PC-9 (cell line): ENCODE results near the gene ZFP62. TPM values are rescaled to one million over a fixed set of nuclear protein-coding genes. Genes with fewer than 3 reads are reported as not detected.

Source experiments
- BruUV-seq: library from RNA; stranded (reverse); fragments of 400-500 nt; replicated peaks from 2 replicates; lab custom pipeline; 2021; lab: Mats Ljungman, UMichigan
- CTCF ChIA-PET: fragments of 300-600 bp; sonication (Branson Sonifier 250); formaldehyde crosslinking; loops from one replicate; lab custom pipeline; 2022; ENCODE audit warnings: antibody characterized with exemption; lab: Charles Lee
- POLR2A ChIA-PET: fragments of 300-600 bp; sonication (Branson Sonifier 250); formaldehyde crosslinking; loops from one replicate; lab custom pipeline; 2022; ENCODE audit warnings: antibody characterized with exemption; ENCODE audit not compliant: unreplicated experiment; lab: Charles Lee
- DNase-seq, 2 experiments: peaks; one replicate each; pipeline versions ENCODE4 v3.0.0 to v3.0.0-alpha.2; 2015 to 2022; ENCODE audit warnings: mixed read lengths in 1 of 2
- H2AFZ ChIP-seq: fragments of 200-600 bp; sonication (generic); 2 replicates; pipeline ENCODE4 v1.8.1; 2017; ENCODE audit warnings: antibody characterized with exemption
- H3F3A ChIP-seq: fragments of 200-600 bp; sonication (generic); 2 replicates; pipeline ENCODE4 v1.8.1; 2017; ENCODE audit warnings: antibody characterized with exemption, mild to moderate bottlenecking, low read depth; ENCODE audit not compliant: insufficient read depth
- H3K27ac ChIP-seq: fragments of 200-600 bp; sonication (generic); 2 replicates; pipeline ENCODE4 v1.6.1; 2016; ENCODE audit warnings: mixed run types
- H3K27me3 ChIP-seq: fragments of 200-600 bp; sonication (generic); 2 replicates; pipeline ENCODE4 v1.6.1; 2016; ENCODE audit warnings: low read depth, mixed run types; ENCODE audit not compliant: insufficient read depth
- H3K36me3 ChIP-seq: fragments of 200-600 bp; sonication (generic); 2 replicates; pipeline ENCODE4 v1.6.1; 2016; ENCODE audit warnings: low read depth, mixed run types
- H3K4me1 ChIP-seq: fragments of 200-600 bp; sonication (generic); replicated peaks from 2 replicates; pipeline ENCODE4 v1.6.1; 2016; ENCODE audit warnings: mixed run types; ENCODE audit not compliant: insufficient read depth
- H3K4me2 ChIP-seq: fragments of 200-600 bp; sonication (generic); 2 replicates; pipeline ENCODE4 v1.6.1; 2017; ENCODE audit warnings: mixed run types
- H3K4me3 ChIP-seq: fragments of 200-600 bp; sonication (generic); 2 replicates; pipeline ENCODE4 v1.6.1; 2016; ENCODE audit warnings: mixed run types
- H3K79me2 ChIP-seq: fragments of 200-600 bp; sonication (generic); 2 replicates; pipeline ENCODE4 v1.6.1; 2017; ENCODE audit warnings: low read depth, mixed run types
- H3K9me2 ChIP-seq: fragments of 200-600 bp; sonication (generic); 2 replicates; pipeline ENCODE4 v1.8.1; 2017; ENCODE audit warnings: mild to moderate bottlenecking; ENCODE audit not compliant: insufficient read depth
- H3K9me3 ChIP-seq: fragments of 200-600 bp; sonication (generic); 2 replicates; pipeline ENCODE4 v1.8.1; 2016; ENCODE audit warnings: low read depth; ENCODE audit not compliant: insufficient read depth
- H4K20me1 ChIP-seq: fragments of 200-600 bp; sonication (generic); 2 replicates; pipeline ENCODE4 v1.8.1; 2017; ENCODE audit not compliant: insufficient read depth
- EZH2 ChIP-seq: fragments of 200-600 bp; sonication (generic); IDR thresholded peaks from 2 replicates; pipeline ENCODE4 v1.8.0; 2017; ENCODE audit warnings: antibody characterized with exemption, low read depth
- intact Hi-C: fragments of 100-400 bp; cut with micrococcal nuclease; formaldehyde crosslinking; loops from one replicate; pipeline ENCODE4 v1.10.0; 2022; ENCODE audit not compliant: unreplicated experiment
- total RNA-seq: library from RNA; stranded (reverse); gene quantifications from 2 replicates; pipeline ENCODE4 v1.2.3, GENCODE V29; 2021
- TF ChIP-seq, protein P1 (sequence below): fragments of 200-600 bp; sonication (generic); conservative IDR thresholded peaks from 2 replicates; pipeline ENCODE4 v1.6.1; 2017; ENCODE audit warnings: mixed run types, antibody characterized with exemption, mild to moderate bottlenecking, moderate library complexity

Gene ZFP62
- total RNA-seq, 1 experiment from 2014 or later = 57.3 TPM

- ChIA-PET POLR2A (no interaction called here), CTCF (no interaction called here)
- TF ChIP-seq, protein P1, sequence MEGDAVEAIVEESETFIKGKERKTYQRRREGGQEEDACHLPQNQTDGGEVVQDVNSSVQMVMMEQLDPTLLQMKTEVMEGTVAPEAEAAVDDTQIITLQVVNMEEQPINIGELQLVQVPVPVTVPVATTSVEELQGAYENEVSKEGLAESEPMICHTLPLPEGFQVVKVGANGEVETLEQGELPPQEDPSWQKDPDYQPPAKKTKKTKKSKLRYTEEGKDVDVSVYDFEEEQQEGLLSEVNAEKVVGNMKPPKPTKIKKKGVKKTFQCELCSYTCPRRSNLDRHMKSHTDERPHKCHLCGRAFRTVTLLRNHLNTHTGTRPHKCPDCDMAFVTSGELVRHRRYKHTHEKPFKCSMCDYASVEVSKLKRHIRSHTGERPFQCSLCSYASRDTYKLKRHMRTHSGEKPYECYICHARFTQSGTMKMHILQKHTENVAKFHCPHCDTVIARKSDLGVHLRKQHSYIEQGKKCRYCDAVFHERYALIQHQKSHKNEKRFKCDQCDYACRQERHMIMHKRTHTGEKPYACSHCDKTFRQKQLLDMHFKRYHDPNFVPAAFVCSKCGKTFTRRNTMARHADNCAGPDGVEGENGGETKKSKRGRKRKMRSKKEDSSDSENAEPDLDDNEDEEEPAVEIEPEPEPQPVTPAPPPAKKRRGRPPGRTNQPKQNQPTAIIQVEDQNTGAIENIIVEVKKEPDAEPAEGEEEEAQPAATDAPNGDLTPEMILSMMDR = no peak
- no peak for TF ChIP-seq EZH2
- Histone ChIP-seq H2AFZ (no peak overlapping the region), H3K9me2 (no peaks in the 10 kb centered on the region), H3K79me2 (peaks cover 9% of the 10 kb centered on the region; the same call in 1 of the 2 replicates), H3K27ac (no peak overlapping the region), H3K36me3 (no peaks in the 10 kb centered on the region), H3K4me1 (peaks cover 21% of the 10 kb centered on the region), H3K4me3 (no peak overlapping the region), H3K27me3 (no peaks in the 10 kb centered on the region), H3F3A (peaks cover 18% of the 10 kb centered on the region), H3K4me2 (no peak overlapping the region), H4K20me1 (no peaks in the 10 kb centered on the region), H3K9me3 (no peaks in the 10 kb centered on the region)
- no TSS peak for BruUV-seq
- intact Hi-C loops = no loop called here
- no peak for DNase-seq
Observed at GRCh38 chr5:180815293-180815917, 45.7 kb downstream of the ZFP62 start.

DNA sequence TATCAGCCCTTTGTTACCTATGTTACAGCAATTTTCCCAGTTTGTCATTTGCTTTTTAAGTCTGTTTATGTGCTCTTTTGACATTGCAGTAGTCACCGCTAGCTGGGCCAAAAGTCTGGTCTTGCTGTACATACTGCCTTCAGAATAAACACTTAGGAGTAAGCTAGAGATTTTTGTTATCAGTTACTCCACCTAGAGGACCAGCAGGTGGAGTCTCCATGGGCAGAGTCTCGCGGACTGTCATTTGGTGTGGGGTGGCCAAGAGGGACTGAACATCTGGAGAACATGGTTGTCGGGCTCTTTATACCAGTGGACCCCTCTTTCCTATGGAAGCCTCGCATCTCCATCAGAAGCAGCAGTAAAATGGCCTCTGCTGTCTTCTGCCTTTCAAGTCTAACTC lies 47.7 kb downstream of the ZFP62 start:
- intact Hi-C loops = no loop called here
- TF ChIP-seq, protein P1 = no peak
- no peak for TF ChIP-seq EZH2
- no peak overlapping the region for H3K4me2 ChIP-seq
- H3K79me2 ChIP-seq = peaks cover 20% of the 10 kb centered on the region
- H3K27ac ChIP-seq = no peak overlapping the region
- no peak overlapping the region for H2AFZ ChIP-seq
- peaks cover 22% of the 10 kb centered on the region for H3F3A ChIP-seq
- H4K20me1 ChIP-seq = no peaks in the 10 kb centered on the region
- no peak overlapping the region for H3K4me3 ChIP-seq
- H3K9me3 ChIP-seq = no peaks in the 10 kb centered on the region
- H3K9me2 ChIP-seq = no peaks in the 10 kb centered on the region
- H3K27me3 ChIP-seq = no peaks in the 10 kb centered on the region
- DNase-seq = no peak
- H3K36me3 ChIP-seq = no peaks in the 10 kb centered on the region
- ChIA-PET CTCF (no interaction called here), POLR2A (no interaction called here)
- H3K4me1 ChIP-seq = peaks cover 32% of the 10 kb centered on the region
- BruUV-seq = no TSS peak

GRCh38 chr5:180811623-180812124 lies 49.4 kb downstream of the ZFP62 start:
- Histone ChIP-seq H3K9me2 (no peaks in the 10 kb centered on the region), H3K4me2 (peak overlapping the region; percentile 99), H3K4me3 (peak overlapping the region; percentile 95; the same call in 1 of the 2 replicates), H4K20me1 (no peaks in the 10 kb centered on the region), H3K79me2 (peaks cover 38% of the 10 kb centered on the region), H3K36me3 (0 out of 2 replicates have a peak, but pooled peaks cover 3% of the 10 kb centered on the region), H3K9me3 (no peaks in the 10 kb centered on the region), H3K27ac (peak overlapping the region; percentile 91), H3K4me1 (peaks cover 49% of the 10 kb centered on the region), H2AFZ (peak overlapping the region; percentile 67; the same call in 1 of the 2 replicates), H3K27me3 (no peaks in the 10 kb centered on the region), H3F3A (peaks cover 24% of the 10 kb centered on the region)
- intact Hi-C loops = loop anchor here (1.0 to 2.0 kb wide), 4 partner anchors 19 to 433 kb away; partner anchors contain the start of gene ZFP62
- POLR2A ChIA-PET = interaction anchor here (0.6 to 1.3 kb wide), 3 partner anchors 20 to 396 kb away, joined by 5 to 15 read pairs (median 8); partner anchors contain the start of gene ZFP62
- no TSS peak for BruUV-seq
- CTCF ChIA-PET = no interaction called here
- DNase-seq = peak; percentile 58 to 65
- TF ChIP-seq EZH2 = no peak
- TF ChIP-seq, protein P1 = no peak
